Dedifferentiated amniotic fluid mesenchymal stem cell (primary cell): Measurements from ENCODE around the gene ZNF846.
A peak's percentile ranks its signal among the peaks of the same experiment; 100 is the strongest.
"Not testable (repeated sequence)": the region's sequence is repeated elsewhere in the genome, so short reads cannot be mapped to it uniquely, and the experiment has no call there.

Experiments
- DNase-seq: peaks from one replicate; pipeline ENCODE4 v3.0.0-alpha.2; 2016; ENCODE audit errors: extremely low spot score

The ZNF846 gene

DNA sequence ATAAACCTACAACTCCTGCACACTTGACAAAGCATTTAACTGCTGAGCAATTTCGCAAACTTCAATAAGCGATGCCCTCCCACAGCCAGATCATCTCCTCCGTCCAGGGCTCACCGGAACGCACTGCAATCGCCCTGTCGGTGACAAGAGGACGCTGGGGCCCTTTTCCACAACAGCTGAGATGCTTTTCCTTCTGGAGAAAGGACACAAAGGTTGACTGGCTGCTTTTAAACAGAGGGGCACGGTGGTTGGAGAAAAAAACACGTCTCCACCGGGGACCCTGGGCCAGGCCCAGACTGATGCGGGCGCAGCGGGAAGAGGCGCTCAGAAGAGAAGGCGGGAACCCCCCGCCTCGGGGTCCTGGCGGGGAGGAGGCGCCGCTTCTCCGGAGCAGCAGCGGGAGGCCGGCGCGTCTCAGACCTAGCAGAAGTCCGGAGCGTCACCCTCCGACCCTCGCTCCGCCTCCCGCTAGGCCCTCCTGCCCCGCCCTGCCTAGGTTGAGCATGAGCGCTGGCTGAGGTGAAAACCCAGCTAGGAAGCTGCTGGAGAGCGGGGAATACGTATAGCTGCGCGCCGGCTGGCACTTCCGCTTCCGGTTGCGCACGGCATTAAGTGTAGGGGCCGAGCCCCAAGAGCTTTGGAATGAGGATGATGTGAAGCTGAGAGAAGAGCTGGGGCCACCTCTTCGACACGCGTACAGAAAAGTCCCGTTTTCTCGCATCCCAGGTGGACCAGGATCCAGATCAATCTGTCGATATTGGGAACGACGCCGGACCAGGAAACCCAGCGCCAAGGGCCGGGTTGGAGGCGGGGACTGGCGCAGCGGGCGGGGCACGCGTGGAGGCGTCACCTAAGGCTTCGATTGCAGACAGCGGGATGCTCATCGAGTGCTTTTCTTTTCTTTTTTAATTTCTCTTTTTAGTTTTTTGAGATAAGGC, at the start of gene ZNF846:
ZNF846 (minus strand) TSS at position 564 of the 938 bp plus-strand sequence. CDS start 3,788 bp downstream, outside the sequence.
- DNase-seq, result peak; percentile 91

DNA sequence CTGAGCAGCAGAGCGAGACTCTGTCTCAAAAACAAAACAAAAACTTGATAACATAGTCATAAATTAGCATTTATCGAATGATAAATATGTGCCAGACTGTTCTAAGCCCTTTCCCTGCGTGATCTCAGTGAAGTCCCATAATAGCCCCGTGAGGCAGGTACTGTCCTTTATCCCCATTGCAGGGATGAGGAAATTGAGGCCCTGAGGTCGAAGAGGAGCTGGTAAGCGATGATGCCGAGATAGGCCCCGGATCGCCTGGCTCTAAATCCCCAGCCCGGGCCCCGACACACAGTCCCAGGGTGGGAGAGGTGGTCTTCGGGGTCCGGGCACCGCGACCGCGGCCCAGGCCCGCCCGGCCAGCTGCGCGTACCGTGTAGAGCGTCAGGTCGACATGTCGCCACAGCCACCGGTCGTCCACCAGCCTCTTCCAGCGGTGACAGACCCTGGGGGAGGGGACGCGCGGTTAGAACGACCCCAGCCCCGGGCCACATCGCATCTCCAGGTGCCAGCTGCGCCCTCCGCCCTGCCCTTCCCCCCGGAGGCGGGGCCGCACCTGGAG, 49.7 kb upstream of the ZNF846 start:
- no peak for DNase-seq

DNA sequence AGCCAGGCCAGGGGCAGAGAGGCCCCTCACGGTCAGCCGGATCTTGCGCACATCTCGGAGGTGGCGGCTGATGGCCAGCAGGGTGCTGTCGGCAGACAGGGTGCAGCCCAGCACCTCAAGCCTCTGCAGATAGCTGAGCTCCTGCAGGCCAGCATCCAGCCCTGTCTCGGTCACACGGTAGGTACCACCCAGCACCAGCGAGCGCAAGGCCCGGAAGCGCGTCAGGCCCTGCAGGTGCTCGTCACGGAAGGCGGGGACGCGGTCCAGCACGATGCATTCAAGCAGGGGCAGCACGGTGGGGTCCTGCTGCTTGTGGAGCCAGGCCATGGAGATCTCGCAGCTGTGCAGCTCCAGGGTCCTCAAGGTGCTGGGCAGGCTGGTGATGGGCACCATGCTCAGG, 42.6 kb upstream of the ZNF846 start:
- no peak for DNase-seq

DNA sequence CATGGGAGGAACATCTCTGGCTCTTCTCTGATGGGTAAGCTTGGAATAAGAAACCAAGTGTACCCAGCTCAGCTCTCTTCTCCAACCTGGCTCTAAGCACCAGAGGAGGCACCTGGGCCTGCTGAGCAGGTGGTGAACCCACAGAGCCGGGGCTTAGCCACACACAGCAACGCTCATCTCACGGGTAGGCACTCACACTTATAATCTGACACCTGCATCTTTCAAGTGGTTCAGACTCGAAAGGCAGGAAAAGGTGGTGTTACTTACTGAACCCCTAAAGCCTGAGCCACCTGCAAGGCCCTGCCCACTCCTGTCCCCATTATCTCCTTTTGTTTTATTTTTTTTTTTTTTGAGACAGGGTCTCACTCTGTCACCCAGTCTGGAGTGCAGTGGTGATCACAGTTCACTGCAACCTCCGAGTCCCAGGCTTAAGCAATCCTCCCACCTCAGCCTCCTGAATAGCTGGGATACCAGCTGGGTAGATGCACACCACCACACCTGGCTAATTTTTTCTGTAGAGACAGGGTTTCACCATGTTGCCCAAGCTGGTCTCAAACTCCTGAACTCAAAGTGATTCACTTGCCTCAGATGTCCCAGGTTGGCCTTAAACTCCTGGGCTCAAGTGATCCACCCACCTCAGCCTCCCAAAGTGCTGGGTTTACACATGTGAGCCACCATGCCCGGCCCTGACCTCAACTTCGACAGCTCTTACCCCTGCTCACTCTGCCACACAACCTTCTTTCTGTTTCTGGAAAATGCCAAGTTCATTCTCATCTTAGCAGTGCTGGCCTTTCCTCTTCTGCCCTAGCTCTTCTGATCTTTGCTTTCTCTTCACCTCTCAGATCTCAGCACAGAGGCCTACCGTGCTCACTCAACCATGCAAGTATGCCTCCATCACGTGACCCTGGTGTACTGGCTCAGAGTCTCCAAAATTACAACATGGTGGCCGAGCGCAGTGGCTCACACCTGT, 40.6 kb upstream of the ZNF846 start:
- no peak for DNase-seq

DNA sequence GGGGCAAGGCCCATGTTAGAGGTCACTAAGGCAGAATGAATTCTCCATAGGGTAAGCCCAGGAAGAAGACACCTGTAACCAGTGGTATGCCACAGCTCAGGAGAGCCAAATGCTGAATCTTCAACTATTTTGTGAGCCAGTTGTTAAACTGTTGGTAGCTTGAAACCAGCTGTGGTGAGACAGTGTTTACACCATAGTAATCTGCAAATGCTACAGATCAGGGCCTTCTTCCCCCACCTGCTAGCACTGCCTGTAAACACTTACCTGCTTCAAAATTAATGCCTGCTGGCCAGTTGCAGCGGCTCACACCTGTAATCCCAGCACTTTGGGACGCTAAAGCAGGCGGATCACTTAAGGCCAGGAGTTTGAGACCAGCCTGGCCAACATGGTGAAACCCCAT, 38.3 kb upstream of the ZNF846 start:
- DNase-seq, result no peak

DNA sequence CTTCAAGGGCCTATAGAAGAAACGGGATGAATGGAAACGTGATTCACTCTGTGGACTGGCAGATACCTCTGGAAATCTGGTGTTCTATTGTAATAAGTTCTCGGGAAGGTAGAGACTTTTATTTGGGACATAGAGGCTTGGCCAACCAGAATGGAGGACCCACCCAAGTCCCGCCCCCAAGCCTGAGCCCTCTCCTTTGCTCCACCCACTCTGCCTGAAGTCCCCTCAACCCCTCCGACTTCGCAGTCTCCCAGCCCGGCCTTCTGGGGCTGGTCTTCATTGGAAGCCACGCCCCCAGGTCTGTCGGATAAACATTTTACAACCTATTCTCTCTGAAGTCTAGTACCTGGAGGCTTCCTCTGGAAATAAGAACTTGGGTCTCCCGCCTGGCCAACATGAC, 33.4 kb upstream of the ZNF846 start:
- no peak for DNase-seq

DNA sequence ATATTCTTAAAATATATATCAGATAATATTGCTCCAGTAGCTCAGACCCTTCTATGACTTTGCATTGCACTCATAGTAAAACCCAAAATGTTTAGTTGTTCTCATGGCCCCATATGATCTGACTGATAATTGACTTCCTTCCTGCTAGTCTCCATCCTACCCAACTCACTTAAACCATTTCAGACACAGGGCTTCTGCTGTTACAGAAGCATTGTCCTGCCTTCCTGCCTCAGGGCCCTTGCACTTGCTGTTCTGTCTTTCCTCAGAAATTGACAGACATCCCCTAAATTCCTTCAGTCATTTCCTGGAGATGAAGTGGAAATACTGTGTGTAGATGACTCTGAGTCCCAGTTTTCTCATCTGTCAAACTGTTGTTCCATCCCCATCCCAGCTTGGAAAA, 30.6 kb upstream of the ZNF846 start:
- DNase-seq, result no peak

DNA sequence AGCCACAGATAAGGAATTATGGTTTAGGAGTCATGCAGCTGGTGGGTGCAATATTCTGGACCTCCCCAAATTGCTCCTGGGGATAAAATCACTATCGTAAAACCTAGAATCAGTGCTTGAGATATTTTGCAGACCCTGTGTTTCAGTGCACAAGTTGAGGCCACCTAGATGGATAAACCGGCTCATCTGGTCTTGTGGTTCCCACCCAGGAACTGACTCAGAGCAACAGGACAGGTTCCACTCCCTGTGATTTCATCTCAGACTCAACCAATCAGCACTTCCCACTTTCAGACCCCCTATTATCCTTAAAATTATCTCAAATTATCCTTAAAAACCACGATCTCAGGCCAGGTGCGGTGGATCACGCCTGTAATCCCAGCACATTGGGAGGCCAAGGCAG, 29.3 kb upstream of the ZNF846 start:
- no peak for DNase-seq

DNA sequence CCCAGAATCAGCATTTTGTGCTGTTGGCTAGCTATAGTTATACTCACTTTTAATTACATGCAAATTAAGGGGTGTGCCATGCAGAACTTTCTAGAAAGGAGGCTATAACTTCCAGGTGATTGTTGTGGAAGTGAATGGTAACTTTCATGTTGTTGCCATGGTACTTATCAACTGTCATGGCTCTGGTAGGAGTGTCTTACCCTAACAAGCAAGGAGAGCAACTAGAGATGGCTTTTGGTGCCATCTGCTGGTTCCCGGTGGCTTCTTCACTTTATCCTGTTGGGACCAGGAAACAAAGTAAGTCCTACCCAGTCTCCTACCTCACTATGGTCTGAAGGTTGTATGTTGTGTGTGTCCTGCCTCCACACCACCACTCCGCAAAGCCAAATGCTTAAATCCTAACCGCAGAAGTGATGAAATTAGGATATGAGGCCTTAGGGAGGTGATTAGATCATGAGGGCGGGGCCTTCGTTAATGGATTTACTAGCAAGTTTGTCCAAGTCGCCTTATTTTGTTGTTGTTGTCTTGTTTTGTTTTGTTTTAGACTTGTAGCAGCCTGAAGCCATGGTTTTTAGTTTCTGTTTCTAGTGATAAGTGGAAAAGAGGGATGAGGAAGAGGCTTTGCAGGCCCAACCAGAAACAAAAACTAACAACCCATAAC, 27.7 kb upstream of the ZNF846 start:
- DNase-seq, result peak; percentile 87

DNA sequence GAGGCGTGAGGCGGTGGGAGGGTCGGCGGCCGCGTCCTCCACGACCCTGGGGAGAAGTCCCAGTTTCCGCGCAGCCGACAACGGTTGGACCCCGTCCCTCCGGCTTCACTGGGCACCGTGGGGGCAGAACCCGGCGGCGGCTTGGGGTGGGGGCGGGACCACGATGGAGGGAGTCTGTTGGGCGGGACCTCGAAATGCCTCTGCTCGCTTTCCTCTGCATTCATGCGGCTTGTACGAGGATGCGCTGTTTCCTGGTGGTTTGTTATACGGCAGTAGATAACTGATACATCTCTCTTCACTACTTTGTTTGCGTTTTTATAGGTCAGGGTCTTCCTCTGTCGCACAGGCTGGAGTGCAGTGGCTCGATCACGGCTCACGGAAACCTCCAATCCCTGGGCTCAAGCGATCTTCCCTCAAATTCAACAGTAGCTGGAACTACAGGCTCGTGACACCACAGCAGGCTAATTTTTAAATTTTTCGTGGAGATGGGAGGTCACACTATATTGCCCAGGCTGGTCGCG, 24.6 kb upstream of the ZNF846 start:
- DNase-seq, result no peak

DNA sequence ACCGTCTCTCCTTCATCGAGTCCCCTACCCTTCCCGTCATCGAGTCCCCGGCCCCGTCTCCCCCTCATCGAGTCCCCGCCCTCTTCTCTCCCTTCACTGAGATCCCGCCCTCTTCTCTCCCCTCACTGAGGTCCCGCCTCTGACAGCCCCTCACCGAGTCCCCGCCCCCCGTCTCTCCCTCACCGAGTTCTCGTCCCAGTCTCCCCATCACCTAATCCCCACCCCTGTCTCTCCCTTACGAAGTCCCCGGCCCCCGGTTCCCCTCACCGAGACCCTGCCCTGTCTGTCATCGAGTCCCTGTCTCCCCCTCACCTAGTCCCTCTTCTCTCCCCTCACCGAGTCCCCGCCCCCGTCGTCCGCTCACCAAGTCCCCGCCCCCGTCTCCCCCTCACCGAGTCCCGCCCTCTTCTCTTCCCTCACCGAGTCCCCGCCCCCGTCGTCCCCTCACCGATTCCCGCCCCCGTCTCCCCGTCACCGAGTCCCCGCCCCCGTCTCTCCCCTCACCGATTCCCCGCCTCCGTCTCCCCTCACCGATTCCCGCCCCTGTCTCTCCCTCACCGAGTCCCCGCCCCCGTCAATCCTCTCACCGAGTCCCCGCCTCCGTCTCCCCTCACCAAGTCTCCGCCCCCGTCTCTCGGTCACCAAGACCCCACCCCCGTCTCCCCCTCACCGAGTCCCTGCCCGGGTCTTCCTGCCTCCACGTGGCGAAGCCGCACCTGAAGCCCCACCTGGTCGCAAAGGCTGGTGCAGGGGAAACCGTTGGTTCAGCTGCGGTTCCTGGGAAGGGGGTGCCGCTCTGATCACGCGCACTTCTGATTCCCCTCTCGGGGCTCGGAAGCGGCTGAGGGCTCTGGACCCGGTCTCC, 23.9 kb upstream of the ZNF846 start:
- peak; percentile 86 for DNase-seq

DNA sequence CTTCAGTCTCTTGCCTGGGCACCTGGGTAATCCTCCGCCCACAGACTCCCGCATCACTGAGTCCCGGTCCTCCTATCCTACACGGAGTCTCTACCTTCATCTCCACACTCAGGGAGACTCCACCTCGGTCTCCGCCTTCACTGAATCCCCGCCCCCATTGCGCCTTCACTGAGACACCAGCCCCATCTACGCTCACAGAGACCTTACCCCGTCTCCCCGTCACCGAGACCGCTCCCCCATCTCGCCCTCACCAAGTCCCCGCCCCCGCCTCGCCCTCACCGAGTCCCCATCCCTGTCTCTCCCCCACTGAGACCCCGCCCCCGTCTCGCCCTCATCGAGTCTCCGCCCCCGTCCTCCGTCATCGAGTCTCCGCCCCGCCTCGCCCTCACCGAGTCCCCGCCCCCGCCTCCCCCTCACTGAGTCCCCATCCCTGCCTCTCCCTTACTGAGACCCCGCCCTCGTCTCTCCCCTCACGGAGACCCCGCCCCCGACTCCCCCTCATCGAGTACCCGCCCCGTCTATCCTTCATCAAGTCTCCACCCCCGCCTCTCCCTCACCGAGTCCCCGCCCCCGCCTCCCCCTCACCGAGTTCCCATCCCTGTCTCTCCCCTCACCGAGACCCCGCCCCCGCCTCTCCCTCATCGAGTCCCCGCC, 23.1 kb upstream of the ZNF846 start:
- peak; percentile 90 for DNase-seq

DNA sequence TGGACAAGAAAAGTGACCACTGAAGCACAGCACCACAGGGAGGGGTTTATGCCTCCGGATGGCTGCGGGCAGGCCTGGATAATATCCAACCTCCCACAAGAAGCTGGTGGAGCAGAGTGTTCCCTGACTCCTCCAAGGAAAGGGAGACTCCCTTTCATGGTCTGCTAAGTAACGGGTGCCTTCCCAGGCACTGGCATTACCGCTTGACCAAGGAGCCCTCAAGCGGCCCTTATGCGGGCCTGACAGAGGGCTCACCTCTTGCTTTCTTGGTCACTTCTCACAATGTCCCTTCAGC, 22.5 kb upstream of the ZNF846 start:
- not testable (repeated sequence) for DNase-seq

DNA sequence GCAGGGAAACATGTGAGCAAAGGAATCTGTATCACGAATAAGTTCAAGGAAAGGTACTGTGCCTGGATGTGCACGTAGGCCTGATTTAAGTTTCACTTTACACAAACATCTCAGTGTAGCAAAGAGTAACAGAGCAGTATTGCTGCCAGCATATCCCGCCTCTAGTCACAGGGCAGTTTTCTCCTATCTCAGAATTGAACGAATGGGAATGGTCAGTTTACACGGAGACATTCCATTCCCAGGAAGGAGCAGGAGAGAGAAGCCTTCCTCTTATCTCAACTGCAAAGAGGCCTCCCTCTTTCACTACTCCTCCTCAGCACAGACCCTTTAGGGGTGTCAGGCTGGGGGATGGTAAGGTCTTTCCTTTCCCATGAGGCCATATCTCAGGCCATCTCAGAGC, 21.0 kb upstream of the ZNF846 start:
- DNase-seq, result not testable (repeated sequence)

DNA sequence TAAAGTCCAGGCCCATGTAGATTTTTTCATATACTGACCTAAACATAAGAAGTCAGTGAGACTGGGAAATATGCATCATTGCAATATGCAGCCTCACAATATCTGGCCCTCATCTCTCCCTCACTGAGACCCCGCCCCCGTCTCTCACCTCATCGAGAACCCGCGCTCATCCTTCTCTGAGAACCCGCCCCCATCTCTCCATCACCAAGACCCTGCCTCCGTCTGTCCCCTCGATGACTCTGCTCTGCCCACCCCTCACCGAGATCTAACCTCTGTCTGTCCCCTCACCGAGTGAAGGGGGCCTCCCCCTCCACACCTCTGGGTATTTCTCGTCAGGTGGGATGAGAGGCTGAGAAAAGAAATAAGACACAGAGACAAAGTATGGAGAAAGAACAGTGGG, 20.5 kb upstream of the ZNF846 start:
- DNase-seq, result no peak

DNA sequence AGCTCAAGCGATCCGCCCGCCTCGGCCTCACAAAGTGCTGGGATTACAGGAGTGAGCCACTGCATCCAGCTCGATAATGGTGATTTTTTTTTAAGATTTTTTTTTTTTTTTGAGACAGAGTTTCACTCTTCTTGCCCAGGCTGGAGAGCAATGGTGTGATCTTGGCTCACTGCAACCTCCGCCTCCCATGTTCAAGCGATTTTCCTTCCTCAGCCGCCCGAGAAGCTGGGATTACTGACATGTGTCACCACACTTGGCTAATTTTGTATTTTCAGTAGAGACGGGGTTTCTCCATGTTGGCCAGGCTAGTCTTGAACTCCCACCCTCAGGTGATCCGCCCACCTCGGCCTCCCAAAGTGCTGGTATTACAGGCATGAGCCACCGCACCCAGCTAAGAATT, 20.1 kb upstream of the ZNF846 start:
- DNase-seq, result not testable (repeated sequence)

DNA sequence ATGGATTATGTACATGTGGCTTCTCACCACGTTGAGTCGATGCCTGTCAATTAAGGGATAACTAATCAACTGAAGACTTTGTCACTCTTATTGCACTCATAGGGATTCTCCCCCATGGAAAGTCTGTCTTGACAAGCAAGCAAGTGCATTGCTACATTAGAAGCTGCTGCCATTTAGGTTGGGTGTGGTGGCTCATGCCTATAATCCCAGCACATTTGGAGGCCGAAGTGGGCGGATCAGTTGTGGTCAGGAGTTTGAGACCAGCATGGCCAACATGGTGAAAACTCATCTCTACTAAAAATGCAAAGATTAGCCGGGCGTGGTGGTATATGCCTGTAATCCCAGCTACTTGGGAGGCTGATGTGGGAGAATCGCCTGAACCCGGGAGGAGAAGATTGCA, 18.3 kb upstream of the ZNF846 start:
- no peak for DNase-seq

DNA sequence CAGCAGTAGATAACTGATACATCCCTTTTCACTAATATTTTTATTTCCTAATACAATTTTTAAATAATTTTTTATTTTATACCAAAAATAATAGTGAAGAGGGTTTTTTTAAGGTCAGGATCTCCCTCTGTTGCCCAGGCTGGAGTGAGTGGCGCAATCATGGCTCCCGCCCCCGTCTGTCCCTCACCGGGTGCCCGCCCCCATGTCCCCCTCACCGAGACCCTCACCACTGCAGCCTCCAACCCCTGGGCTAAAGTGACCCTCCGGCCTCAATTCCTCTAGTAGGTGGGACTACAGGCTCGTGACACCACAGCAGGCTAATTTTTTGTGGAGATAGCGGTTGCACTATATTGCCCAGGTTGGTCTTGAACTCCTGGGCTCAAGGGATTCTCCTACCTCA, 17.8 kb upstream of the ZNF846 start:
- DNase-seq, result no peak

DNA sequence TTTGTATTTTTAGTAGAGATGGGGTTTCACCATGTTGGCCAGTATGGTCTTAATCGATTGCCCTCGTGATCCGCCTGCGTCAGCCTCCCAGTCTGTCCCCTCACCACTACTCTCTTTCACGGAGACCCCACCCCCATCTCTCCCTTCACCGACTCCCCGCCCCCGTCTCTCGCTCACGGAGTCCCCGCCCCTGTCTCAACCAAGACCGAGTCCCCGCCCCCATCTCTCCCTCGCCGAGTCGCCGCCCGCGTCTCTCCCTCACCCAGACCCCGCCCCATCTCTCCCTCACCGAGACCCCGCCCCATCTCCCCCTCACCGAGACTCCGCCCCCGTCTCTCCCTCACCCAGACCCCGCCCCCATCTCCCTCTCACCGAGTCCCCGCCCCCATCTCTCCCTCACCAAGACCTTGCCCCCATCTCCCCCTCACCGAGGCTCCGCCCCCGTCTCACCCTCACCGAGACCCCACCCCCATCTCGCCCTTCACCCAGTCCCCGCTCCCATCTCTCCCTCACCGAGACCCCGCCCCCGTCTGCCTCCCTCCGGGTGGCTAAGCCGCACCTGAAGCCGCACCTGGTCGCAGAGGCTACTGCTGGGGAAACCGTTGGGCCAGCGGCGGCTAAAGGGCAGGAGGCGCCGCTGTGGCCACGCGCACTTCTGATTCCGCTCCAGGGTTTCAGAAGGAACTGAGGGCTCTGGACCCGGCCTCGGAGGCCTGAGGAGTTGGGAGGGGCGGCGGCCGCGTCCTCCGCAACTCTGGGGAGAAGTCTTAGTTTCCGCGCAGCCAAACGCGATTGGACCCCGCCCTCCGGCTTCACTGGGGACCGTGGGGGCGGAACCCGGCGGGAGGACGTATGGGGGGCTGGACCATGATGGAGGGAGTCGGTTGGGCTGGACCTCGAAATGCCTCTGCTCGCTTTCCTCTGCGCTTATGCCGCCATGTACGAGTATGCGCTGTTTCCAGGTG, 17.1 kb upstream of the ZNF846 start:
- DNase-seq, result peak; percentile 89
